WTC11 (cell line): ENCODE results near the gene LHX3. TPM values are rescaled to one million over a fixed set of nuclear protein-coding genes. Genes with fewer than 3 reads are reported as not detected.

Source experiments
- ATAC-seq: fragments of 200-7000 bp; cut with Tn5 transposase; 2 replicates; pipeline ENCODE4 v1.10.0; 2021; ENCODE audit warnings: mild to moderate bottlenecking, moderate library complexity
- CTCF ChIA-PET: fragments of 300-600 bp; sonication (Branson Sonifier 250); formaldehyde crosslinking; loops from one replicate; lab custom pipeline; 2021; ENCODE audit warnings: antibody characterized with exemption; lab: Charles Lee
- POLR2A ChIA-PET: fragments of 350-600 bp; sonication (Branson Sonifier 250); formaldehyde crosslinking; loops from one replicate; lab custom pipeline; 2021; ENCODE audit warnings: antibody characterized with exemption; lab: Charles Lee
- DNase-seq: peaks from one replicate; pipeline ENCODE4 v3.0.0; 2021; ENCODE audit warnings: low spot score
- H3K27ac Mint-ChIP-seq: 2 replicates; pipeline ENCODE4 v1.8.0; 2021; ENCODE audit warnings: mixed read lengths
- H3K27me3 Mint-ChIP-seq: 2 replicates; pipeline ENCODE4 v1.8.0; 2021; ENCODE audit warnings: low read depth, mild to moderate bottlenecking, moderate library complexity, mixed read lengths
- H3K36me3 Mint-ChIP-seq: 2 replicates; pipeline ENCODE4 v1.8.0; 2021; ENCODE audit warnings: mixed read lengths
- H3K4me1 Mint-ChIP-seq: 2 replicates; pipeline ENCODE4 v1.8.0; 2022; ENCODE audit warnings: mixed read lengths
- H3K4me3 Mint-ChIP-seq: 2 replicates; pipeline ENCODE4 v1.8.0; 2021; ENCODE audit warnings: mild to moderate bottlenecking, moderate library complexity, mixed read lengths
- H3K9me3 Mint-ChIP-seq: 2 replicates; pipeline ENCODE4 v1.8.0; 2021; ENCODE audit warnings: mixed read lengths
- EMX1 ChIP-seq: fragments of 250-450 bp; sonication (Bioruptor Pico); IDR thresholded peaks from 2 replicates; pipeline ENCODE4 v1.8.0; 2021; ENCODE audit warnings: mild to moderate bottlenecking
- FOXJ3 ChIP-seq: sonication (generic); formaldehyde crosslinking; IDR thresholded peaks from 2 replicates; pipeline ENCODE4 v1.9.0; 2021; ENCODE audit warnings: missing genetic modification reagents, mild to moderate bottlenecking, borderline replicate concordance
- FOXP1 ChIP-seq: sonication (generic); formaldehyde crosslinking; IDR thresholded peaks from 2 replicates; pipeline ENCODE4 v1.8.0; 2022; ENCODE audit warnings: missing genetic modification reagents, mild to moderate bottlenecking, moderate library complexity, borderline replicate concordance
- HMGA2 ChIP-seq: fragments of 250-450 bp; sonication (Bioruptor Pico); IDR thresholded peaks from 2 replicates; pipeline ENCODE4 v1.4.0; 2021; ENCODE audit warnings: mild to moderate bottlenecking, moderate library complexity
- KAT7 ChIP-seq: sonication (generic); formaldehyde crosslinking; IDR thresholded peaks from 2 replicates; pipeline ENCODE4 v1.8.1; 2023; ENCODE audit warnings: missing genetic modification reagents, mild to moderate bottlenecking, borderline replicate concordance
- NR2C2 ChIP-seq: sonication (generic); formaldehyde crosslinking; IDR thresholded peaks from 2 replicates; pipeline ENCODE4 v1.8.0; 2022; ENCODE audit warnings: mild to moderate bottlenecking, missing genetic modification reagents
- PRRX2 ChIP-seq: fragments of 250-450 bp; sonication (Bioruptor Pico); IDR thresholded peaks from 2 replicates; pipeline ENCODE4 v1.8.0; 2021; ENCODE audit warnings: mild to moderate bottlenecking
- TEAD1 ChIP-seq: sonication (generic); formaldehyde crosslinking; IDR thresholded peaks from 2 replicates; pipeline ENCODE4 v1.8.0; 2022; ENCODE audit warnings: mild to moderate bottlenecking, missing genetic modification reagents
- TP53 ChIP-seq: sonication (generic); formaldehyde crosslinking; IDR thresholded peaks from 2 replicates; pipeline ENCODE4 v1.8.1; 2023; ENCODE audit warnings: mild to moderate bottlenecking, missing genetic modification reagents
- ZNF317 ChIP-seq: sonication (generic); formaldehyde crosslinking; IDR thresholded peaks from 2 replicates; pipeline ENCODE4 v1.8.1; 2023; ENCODE audit warnings: low read depth, mild to moderate bottlenecking, moderate library complexity, missing genetic modification reagents, borderline replicate concordance
- ZNF396 ChIP-seq: fragments of 250-450 bp; sonication (Bioruptor Pico); IDR thresholded peaks from 2 replicates; pipeline ENCODE4 v1.8.0; 2021; ENCODE audit warnings: mild to moderate bottlenecking, moderate library complexity, borderline replicate concordance
- total RNA-seq: library from RNA; stranded (reverse); gene quantifications from 3 replicates; pipeline ENCODE4 v1.2.3, GENCODE V29; 2021
- TF ChIP-seq, protein P1 (sequence below): sonication (generic); formaldehyde crosslinking; IDR thresholded peaks from 2 replicates; pipeline ENCODE4 v1.8.0; 2023; ENCODE audit warnings: missing genetic modification reagents, mild to moderate bottlenecking, borderline replicate concordance
- TF ChIP-seq, protein P2 (sequence below): sonication (generic); formaldehyde crosslinking; IDR thresholded peaks from 2 replicates; pipeline ENCODE4 v1.8.0; 2022; ENCODE audit warnings: mild to moderate bottlenecking, missing genetic modification reagents
- TF ChIP-seq, protein P3 (sequence below): sonication (generic); formaldehyde crosslinking; IDR thresholded peaks from 2 replicates; pipeline ENCODE4 v1.8.0; 2023; ENCODE audit warnings: missing genetic modification reagents
- TF ChIP-seq, protein P4 (sequence below): sonication (generic); formaldehyde crosslinking; IDR thresholded peaks from 2 replicates; pipeline ENCODE4 v1.8.1; 2022; ENCODE audit warnings: low read depth, missing genetic modification reagents, borderline replicate concordance
- TF ChIP-seq, protein P5 (sequence below): fragments of 250-450 bp; sonication (Bioruptor Pico); IDR thresholded peaks from 2 replicates; pipeline ENCODE4 v2.1.2; 2022; ENCODE audit warnings: mild to moderate bottlenecking, moderate library complexity
- TF ChIP-seq, protein P6 (sequence below): fragments of 200-600 bp; IDR thresholded peaks from 2 replicates; pipeline ENCODE4 v1.8.0; 2022; ENCODE audit warnings: antibody characterized with exemption
- TF ChIP-seq, protein P7 (sequence below): sonication (generic); formaldehyde crosslinking; IDR thresholded peaks from 2 replicates; pipeline ENCODE4 v1.8.0; 2022; ENCODE audit warnings: mild to moderate bottlenecking, missing genetic modification reagents

LHX3 gene
- total RNA-seq, 1 experiment from 2014 or later, result not detected

DNA sequence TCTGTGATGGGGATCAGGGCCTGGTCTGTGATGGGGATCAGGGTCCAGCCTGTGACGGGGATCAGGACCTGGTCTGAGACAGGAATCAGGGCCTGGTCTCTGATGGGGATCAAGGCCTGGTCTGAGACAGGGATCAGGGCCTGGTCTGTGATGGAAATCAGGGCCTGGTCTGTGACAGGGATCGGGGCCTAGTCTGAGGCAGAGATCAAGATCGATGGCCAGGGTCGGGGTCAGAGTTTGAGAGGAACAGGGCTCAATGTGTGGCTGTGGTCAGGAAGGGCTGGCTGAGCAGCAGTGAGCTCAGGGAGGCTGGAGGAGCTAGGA is 52.4 kb downstream of the LHX3 start:
- Mint-ChIP-seq H3K27me3 (peaks cover 5% of the 10 kb centered on the region), H3K9me3 (no peaks in the 10 kb centered on the region), H3K4me3 (no peak overlapping the region), H3K36me3 (no peaks in the 10 kb centered on the region), H3K27ac (peak overlapping the region; percentile 73), H3K4me1 (peaks cover 27% of the 10 kb centered on the region)
- ATAC-seq (no peak), DNase-seq (no peak)
- ChIA-PET CTCF (interaction anchor here (1.0 to 3.2 kb wide), 8 partner anchors 9 to 187 kb away, joined by 3 to 18 read pairs (median 4); no protein-coding TSS in a partner anchor), POLR2A (no interaction called here)
- TF ChIP-seq, protein P1, sequence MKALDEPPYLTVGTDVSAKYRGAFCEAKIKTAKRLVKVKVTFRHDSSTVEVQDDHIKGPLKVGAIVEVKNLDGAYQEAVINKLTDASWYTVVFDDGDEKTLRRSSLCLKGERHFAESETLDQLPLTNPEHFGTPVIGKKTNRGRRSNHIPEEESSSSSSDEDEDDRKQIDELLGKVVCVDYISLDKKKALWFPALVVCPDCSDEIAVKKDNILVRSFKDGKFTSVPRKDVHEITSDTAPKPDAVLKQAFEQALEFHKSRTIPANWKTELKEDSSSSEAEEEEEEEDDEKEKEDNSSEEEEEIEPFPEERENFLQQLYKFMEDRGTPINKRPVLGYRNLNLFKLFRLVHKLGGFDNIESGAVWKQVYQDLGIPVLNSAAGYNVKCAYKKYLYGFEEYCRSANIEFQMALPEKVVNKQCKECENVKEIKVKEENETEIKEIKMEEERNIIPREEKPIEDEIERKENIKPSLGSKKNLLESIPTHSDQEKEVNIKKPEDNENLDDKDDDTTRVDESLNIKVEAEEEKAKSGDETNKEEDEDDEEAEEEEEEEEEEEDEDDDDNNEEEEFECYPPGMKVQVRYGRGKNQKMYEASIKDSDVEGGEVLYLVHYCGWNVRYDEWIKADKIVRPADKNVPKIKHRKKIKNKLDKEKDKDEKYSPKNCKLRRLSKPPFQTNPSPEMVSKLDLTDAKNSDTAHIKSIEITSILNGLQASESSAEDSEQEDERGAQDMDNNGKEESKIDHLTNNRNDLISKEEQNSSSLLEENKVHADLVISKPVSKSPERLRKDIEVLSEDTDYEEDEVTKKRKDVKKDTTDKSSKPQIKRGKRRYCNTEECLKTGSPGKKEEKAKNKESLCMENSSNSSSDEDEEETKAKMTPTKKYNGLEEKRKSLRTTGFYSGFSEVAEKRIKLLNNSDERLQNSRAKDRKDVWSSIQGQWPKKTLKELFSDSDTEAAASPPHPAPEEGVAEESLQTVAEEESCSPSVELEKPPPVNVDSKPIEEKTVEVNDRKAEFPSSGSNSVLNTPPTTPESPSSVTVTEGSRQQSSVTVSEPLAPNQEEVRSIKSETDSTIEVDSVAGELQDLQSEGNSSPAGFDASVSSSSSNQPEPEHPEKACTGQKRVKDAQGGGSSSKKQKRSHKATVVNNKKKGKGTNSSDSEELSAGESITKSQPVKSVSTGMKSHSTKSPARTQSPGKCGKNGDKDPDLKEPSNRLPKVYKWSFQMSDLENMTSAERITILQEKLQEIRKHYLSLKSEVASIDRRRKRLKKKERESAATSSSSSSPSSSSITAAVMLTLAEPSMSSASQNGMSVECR (CRISPR knock-in tag), result no peak
- no peak for TF ChIP-seq KAT7 (CRISPR knock-in tag)
- TF ChIP-seq, protein P2, sequence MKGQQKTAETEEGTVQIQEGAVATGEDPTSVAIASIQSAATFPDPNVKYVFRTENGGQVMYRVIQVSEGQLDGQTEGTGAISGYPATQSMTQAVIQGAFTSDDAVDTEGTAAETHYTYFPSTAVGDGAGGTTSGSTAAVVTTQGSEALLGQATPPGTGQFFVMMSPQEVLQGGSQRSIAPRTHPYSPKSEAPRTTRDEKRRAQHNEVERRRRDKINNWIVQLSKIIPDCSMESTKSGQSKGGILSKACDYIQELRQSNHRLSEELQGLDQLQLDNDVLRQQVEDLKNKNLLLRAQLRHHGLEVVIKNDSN (CRISPR knock-in tag), result no peak
- TF ChIP-seq HMGA2 (CRISPR knock-in tag), result no peak
- TF ChIP-seq FOXP1 (CRISPR knock-in tag), result no peak
- no peak for TF ChIP-seq ZNF317
- TF ChIP-seq TEAD1 (CRISPR knock-in tag), result no peak
- TF ChIP-seq, protein P3, sequence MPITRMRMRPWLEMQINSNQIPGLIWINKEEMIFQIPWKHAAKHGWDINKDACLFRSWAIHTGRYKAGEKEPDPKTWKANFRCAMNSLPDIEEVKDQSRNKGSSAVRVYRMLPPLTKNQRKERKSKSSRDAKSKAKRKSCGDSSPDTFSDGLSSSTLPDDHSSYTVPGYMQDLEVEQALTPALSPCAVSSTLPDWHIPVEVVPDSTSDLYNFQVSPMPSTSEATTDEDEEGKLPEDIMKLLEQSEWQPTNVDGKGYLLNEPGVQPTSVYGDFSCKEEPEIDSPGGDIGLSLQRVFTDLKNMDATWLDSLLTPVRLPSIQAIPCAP (CRISPR knock-in tag), result no peak
- TF ChIP-seq PRRX2 (CRISPR knock-in tag), result no peak
- no peak for TF ChIP-seq FOXJ3 (CRISPR knock-in tag)
- TF ChIP-seq, protein P4, sequence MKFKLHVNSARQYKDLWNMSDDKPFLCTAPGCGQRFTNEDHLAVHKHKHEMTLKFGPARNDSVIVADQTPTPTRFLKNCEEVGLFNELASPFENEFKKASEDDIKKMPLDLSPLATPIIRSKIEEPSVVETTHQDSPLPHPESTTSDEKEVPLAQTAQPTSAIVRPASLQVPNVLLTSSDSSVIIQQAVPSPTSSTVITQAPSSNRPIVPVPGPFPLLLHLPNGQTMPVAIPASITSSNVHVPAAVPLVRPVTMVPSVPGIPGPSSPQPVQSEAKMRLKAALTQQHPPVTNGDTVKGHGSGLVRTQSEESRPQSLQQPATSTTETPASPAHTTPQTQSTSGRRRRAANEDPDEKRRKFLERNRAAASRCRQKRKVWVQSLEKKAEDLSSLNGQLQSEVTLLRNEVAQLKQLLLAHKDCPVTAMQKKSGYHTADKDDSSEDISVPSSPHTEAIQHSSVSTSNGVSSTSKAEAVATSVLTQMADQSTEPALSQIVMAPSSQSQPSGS (CRISPR knock-in tag), result no peak
- TF ChIP-seq TP53 (CRISPR knock-in tag), result no peak
- no peak for TF ChIP-seq ZNF396 (CRISPR knock-in tag)
- TF ChIP-seq, protein P5, sequence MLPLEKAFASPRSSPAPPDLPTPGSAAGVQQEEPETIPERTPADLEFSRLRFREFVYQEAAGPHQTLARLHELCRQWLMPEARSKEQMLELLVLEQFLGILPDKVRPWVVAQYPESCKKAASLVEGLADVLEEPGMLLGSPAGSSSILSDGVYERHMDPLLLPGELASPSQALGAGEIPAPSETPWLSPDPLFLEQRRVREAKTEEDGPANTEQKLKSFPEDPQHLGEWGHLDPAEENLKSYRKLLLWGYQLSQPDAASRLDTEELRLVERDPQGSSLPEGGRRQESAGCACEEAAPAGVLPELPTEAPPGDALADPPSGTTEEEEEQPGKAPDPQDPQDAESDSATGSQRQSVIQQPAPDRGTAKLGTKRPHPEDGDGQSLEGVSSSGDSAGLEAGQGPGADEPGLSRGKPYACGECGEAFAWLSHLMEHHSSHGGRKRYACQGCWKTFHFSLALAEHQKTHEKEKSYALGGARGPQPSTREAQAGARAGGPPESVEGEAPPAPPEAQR (CRISPR knock-in tag), result no peak
- TF ChIP-seq, protein P6, sequence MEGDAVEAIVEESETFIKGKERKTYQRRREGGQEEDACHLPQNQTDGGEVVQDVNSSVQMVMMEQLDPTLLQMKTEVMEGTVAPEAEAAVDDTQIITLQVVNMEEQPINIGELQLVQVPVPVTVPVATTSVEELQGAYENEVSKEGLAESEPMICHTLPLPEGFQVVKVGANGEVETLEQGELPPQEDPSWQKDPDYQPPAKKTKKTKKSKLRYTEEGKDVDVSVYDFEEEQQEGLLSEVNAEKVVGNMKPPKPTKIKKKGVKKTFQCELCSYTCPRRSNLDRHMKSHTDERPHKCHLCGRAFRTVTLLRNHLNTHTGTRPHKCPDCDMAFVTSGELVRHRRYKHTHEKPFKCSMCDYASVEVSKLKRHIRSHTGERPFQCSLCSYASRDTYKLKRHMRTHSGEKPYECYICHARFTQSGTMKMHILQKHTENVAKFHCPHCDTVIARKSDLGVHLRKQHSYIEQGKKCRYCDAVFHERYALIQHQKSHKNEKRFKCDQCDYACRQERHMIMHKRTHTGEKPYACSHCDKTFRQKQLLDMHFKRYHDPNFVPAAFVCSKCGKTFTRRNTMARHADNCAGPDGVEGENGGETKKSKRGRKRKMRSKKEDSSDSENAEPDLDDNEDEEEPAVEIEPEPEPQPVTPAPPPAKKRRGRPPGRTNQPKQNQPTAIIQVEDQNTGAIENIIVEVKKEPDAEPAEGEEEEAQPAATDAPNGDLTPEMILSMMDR, result no peak
- no peak for TF ChIP-seq NR2C2 (CRISPR knock-in tag)
- TF ChIP-seq EMX1 (CRISPR knock-in tag), result no peak
- TF ChIP-seq, protein P7, sequence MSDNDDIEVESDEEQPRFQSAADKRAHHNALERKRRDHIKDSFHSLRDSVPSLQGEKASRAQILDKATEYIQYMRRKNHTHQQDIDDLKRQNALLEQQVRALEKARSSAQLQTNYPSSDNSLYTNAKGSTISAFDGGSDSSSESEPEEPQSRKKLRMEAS (CRISPR knock-in tag), result no peak
